HCT116 (cell line): Measurements from ENCODE around the gene SLC9B2. TPM values are rescaled to one million over a fixed set of nuclear protein-coding genes. Genes with fewer than 3 reads are reported as not detected.

Experiments used
- ATAC-seq: fragments of 200-7000 bp; cut with Tn5 transposase; 2 replicates; pipeline ENCODE4 v1.9.1; 2020; ENCODE audit warnings: mild to moderate bottlenecking, moderate library complexity
- BruUV-seq: library from RNA; stranded (reverse); fragments of 400-500 nt; replicated peaks from 2 replicates; lab custom pipeline; 2021; lab: Mats Ljungman, UMichigan
- CTCF ChIA-PET: fragments of 300-600 bp; sonication (Branson Sonifier 250); formaldehyde crosslinking; loops from one replicate; lab custom pipeline; 2021; ENCODE audit warnings: antibody characterized with exemption; lab: Charles Lee
- POLR2A ChIA-PET: fragments of 300-600, 350-600 bp; sonication (Branson Sonifier 250); formaldehyde crosslinking; loops from one replicate; lab custom pipeline; 2021; ENCODE audit warnings: antibody characterized with exemption; lab: Charles Lee
- RAD21 ChIA-PET, 2 experiments: fragments of 300-600 bp; sonication (Branson Sonifier 250); formaldehyde crosslinking; loops; one replicate each; lab custom pipeline; 2023; ENCODE audit warnings: low total read pairs in 2 of 2; ENCODE audit not compliant: uncharacterized antibody in 2 of 2, unreplicated experiment in 2 of 2, low non-redundant PET in 1 of 2; lab: Charles Lee
- DNase-seq: peaks from one replicate; pipeline ENCODE4 v3.0.0-alpha.2; 2010; ENCODE audit warnings: low read depth, low spot score
- H2AFZ ChIP-seq: fragments of 200-600 bp; shearing (Covaris generic), sonication (generic); 2 replicates; pipeline ENCODE4 v1.6.1; 2017; ENCODE audit warnings: low read depth, mixed run types, mixed read lengths, antibody characterized with exemption, low read length; ENCODE audit not compliant: poor library complexity, severe bottlenecking
- H3K27ac ChIP-seq: 2 replicates; pipeline ENCODE4 v1.5.1; 2012; ENCODE audit warnings: low read depth, low read length
- H3K27me3 ChIP-seq: fragments of 200-600 bp; sonication (generic); 2 replicates; pipeline ENCODE4 v1.6.1; 2016; ENCODE audit warnings: mixed run types, low read length, mixed read lengths; ENCODE audit not compliant: insufficient read depth
- H3K36me3 ChIP-seq, 2 experiments: fragments of 200-500 bp in 1 of 2; fragments of 200-600 bp in 1 of 2; sonication (Bioruptor generic) in 1 of 2; sonication (generic) in 1 of 2; 2 replicates each; pipeline versions ENCODE4 v1.5.1 to v1.6.1; 2014 to 2016; ENCODE audit warnings: low read length in 2 of 2, inconsistent platforms in 1 of 2, mixed read lengths in 1 of 2, mixed run types in 1 of 2; ENCODE audit not compliant: insufficient read depth in 2 of 2, control insufficient read depth in 1 of 2
- H3K4me1 ChIP-seq, 2 experiments: fragments of 200-600 bp in 1 of 2; sonication (generic) in 1 of 2; 2 replicates each; pipeline versions ENCODE4 v1.5.1 to v1.6.1; 2012 to 2017; ENCODE audit warnings: low read length in 2 of 2, inconsistent platforms in 1 of 2, mild to moderate bottlenecking in 1 of 2, mixed read lengths in 1 of 2, mixed run types in 1 of 2, moderate library complexity in 1 of 2; ENCODE audit not compliant: insufficient read depth in 2 of 2, control insufficient read depth in 1 of 2
- H3K4me2 ChIP-seq: fragments of 200-600 bp; sonication (generic); 2 replicates; pipeline ENCODE4 v1.6.1; 2017; ENCODE audit warnings: mixed run types, low read length, mixed read lengths
- H3K4me3 ChIP-seq, 2 experiments: fragments of 200-600 bp in 1 of 2; sonication (generic) in 1 of 2; replicated peaks in 1 of 2; 2 replicates each; pipeline ENCODE4 v1.5.1; 2011 to 2016; ENCODE audit warnings: low read length in 2 of 2, control low read depth in 1 of 2, low read depth in 1 of 2, mild to moderate bottlenecking in 1 of 2, mixed read lengths in 1 of 2, mixed run types in 1 of 2
- H3K79me2 ChIP-seq: fragments of 200-600 bp; sonication (generic); 2 replicates; pipeline ENCODE4 v1.6.1; 2017; ENCODE audit warnings: mild to moderate bottlenecking, mixed run types, low read length, moderate library complexity, mixed read lengths; ENCODE audit not compliant: insufficient read depth
- H3K9ac ChIP-seq: fragments of 200-600 bp; sonication (generic); 2 replicates; pipeline ENCODE4 v1.6.1; 2016; ENCODE audit warnings: low read length, mixed read lengths
- H3K9me2 ChIP-seq: fragments of 200-600 bp; sonication (generic), shearing (Covaris generic); 2 replicates; pipeline ENCODE4 v1.6.1; 2017; ENCODE audit warnings: mixed run types, mild to moderate bottlenecking, moderate library complexity; ENCODE audit not compliant: insufficient read depth
- H3K9me3 ChIP-seq, 2 experiments: fragments of 200-500 bp in 1 of 2; fragments of 200-600 bp in 1 of 2; sonication (Bioruptor generic) in 1 of 2; sonication (generic) in 1 of 2; 2 replicates each; pipeline ENCODE4 v1.6.1; 2014 to 2017; ENCODE audit warnings: low read length in 2 of 2, mixed read lengths in 2 of 2, inconsistent platforms in 1 of 2, low read depth in 1 of 2, mild to moderate bottlenecking in 1 of 2, mixed run types in 1 of 2, moderate library complexity in 1 of 2; ENCODE audit not compliant: control insufficient read depth in 1 of 2, insufficient read depth in 1 of 2
- H4K20me1 ChIP-seq: fragments of 200-600 bp; sonication (generic), shearing (Covaris generic); 2 replicates; pipeline ENCODE4 v1.6.1; 2017; ENCODE audit warnings: mixed run types, mild to moderate bottlenecking, moderate library complexity; ENCODE audit not compliant: insufficient read depth
- CBX3 ChIP-seq: IDR thresholded peaks from 2 replicates; pipeline ENCODE4 v1.6.1; 2012; ENCODE audit warnings: low read depth
- CTCF ChIP-seq, 3 experiments: fragments of 200-600 bp in 1 of 3; sonication (generic) in 1 of 3; IDR thresholded peaks in 2 of 3; conservative IDR thresholded peaks in 1 of 3; 2 replicates each; pipeline ENCODE4 v1.5.1; 2012 to 2017; ENCODE audit warnings: low read depth in 2 of 3, low read length in 2 of 3, antibody characterized with exemption in 1 of 3, borderline replicate concordance in 1 of 3, control low read depth in 1 of 3, mild to moderate bottlenecking in 1 of 3, mixed read lengths in 1 of 3, mixed run types in 1 of 3, moderate library complexity in 1 of 3; ENCODE audit not compliant: insufficient read depth in 1 of 3
- EGR1 ChIP-seq: IDR thresholded peaks from 2 replicates; pipeline ENCODE4 v1.6.1; 2012; ENCODE audit warnings: low read depth
- ELF1 ChIP-seq: IDR thresholded peaks from 2 replicates; pipeline ENCODE4 v1.6.1; 2012; ENCODE audit warnings: low read depth, borderline replicate concordance
- EZH2 ChIP-seq: fragments of 200-600 bp; sonication (generic); IDR thresholded peaks from 2 replicates; pipeline ENCODE4 v1.6.1; 2017; ENCODE audit warnings: antibody characterized with exemption, mixed run types
- EZH2phosphoT487 ChIP-seq: fragments of 200-600 bp; IDR thresholded peaks from 2 replicates; pipeline ENCODE4 v1.6.1; 2018; ENCODE audit warnings: antibody characterized with exemption, borderline replicate concordance
- FOSL1 ChIP-seq: IDR thresholded peaks from 2 replicates; pipeline ENCODE4 v1.6.1; 2012; ENCODE audit warnings: low read depth
- POLR2A ChIP-seq: IDR thresholded peaks from 2 replicates; pipeline ENCODE4 v1.7.0; 2011; ENCODE audit warnings: borderline replicate concordance; ENCODE audit not compliant: insufficient read depth, insufficient read length; ENCODE audit errors: extremely low read depth
- POLR2AphosphoS5 ChIP-seq: IDR thresholded peaks from 2 replicates; pipeline ENCODE4 v1.6.1; 2011; ENCODE audit warnings: mild to moderate bottlenecking, low read depth, low read length, moderate library complexity
- REST ChIP-seq: IDR thresholded peaks from 2 replicates; pipeline ENCODE4 v1.6.1; 2012; ENCODE audit warnings: low read depth
- SIN3A ChIP-seq: IDR thresholded peaks from 2 replicates; pipeline ENCODE4 v1.6.1; 2012; ENCODE audit warnings: low read depth
- SP1 ChIP-seq: IDR thresholded peaks from 2 replicates; pipeline ENCODE4 v1.6.1; 2012; ENCODE audit warnings: low read depth
- SRF ChIP-seq: IDR thresholded peaks from 2 replicates; pipeline ENCODE4 v1.6.1; 2012; ENCODE audit warnings: low read depth
- TCF7L2 ChIP-seq: IDR thresholded peaks from 2 replicates; pipeline ENCODE4 v1.7.0; 2011; ENCODE audit warnings: borderline replicate concordance, inconsistent platforms; ENCODE audit not compliant: insufficient read depth, insufficient read length; ENCODE audit errors: extremely low read depth
- YY1 ChIP-seq: IDR thresholded peaks from 2 replicates; pipeline ENCODE4 v1.6.1; 2011; ENCODE audit warnings: low read length, low read depth, moderate library complexity, mild to moderate bottlenecking; ENCODE audit not compliant: insufficient replicate concordance; ENCODE audit errors: extremely low read depth
- ZBTB33 ChIP-seq: IDR thresholded peaks from 2 replicates; pipeline ENCODE4 v1.6.1; 2011; ENCODE audit warnings: mild to moderate bottlenecking, low read length, moderate library complexity; ENCODE audit not compliant: insufficient replicate concordance; ENCODE audit errors: extremely low read depth
- ZFX ChIP-seq: fragments of 450-650 bp; IDR thresholded peaks from 2 replicates; pipeline ENCODE4 v1.6.1; 2017
- ZNF274 ChIP-seq: fragments of 200-500 bp; sonication (Bioruptor generic); IDR thresholded peaks from 2 replicates; pipeline ENCODE4 v1.6.1; 2014; ENCODE audit warnings: mild to moderate bottlenecking, low read depth, low read length, inconsistent platforms
- intact Hi-C: fragments of 100-400 bp; cut with micrococcal nuclease; formaldehyde crosslinking; loops from 2 replicates; pipeline ENCODE4 v1.10.0; 2022
- total RNA-seq: library from RNA; stranded (reverse); gene quantifications from one replicate; pipeline ENCODE4 v1.2.1, GENCODE V29; 2021; ENCODE audit not compliant: unreplicated experiment

Gene SLC9B2
- total RNA-seq, 1 experiment from 2014 or later: 18.3 TPM

DNA sequence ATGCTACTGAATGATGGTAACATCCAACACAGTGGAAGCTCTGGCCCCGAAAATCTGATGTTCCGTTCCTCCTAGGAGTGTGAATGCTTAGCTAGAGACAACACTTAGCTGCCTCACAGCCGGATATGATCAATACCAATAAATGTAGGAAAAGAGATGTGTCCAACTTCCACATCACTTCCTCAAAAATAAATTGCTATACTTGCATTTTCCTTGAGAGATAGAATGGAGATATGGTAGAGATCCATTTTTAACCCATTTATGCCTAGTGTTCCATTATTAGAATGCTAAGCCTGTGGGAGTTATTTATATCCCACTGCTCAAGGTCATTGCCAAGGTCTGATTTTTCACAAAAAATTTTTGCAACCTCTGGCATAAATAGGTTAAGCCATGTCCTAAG, 51.6 kb downstream of the SLC9B2 start:
- BruUV-seq: no TSS peak
- CTCF ChIA-PET: no interaction called here
- TF ChIP-seq POLR2AphosphoS5: no peak
- no peak for TF ChIP-seq CBX3
- no peak for TF ChIP-seq ZBTB33
- TF ChIP-seq ELF1: no peak
- TF ChIP-seq EZH2phosphoT487: no peak
- TF ChIP-seq FOSL1: no peak
- TF ChIP-seq TCF7L2: no peak
- no peak for TF ChIP-seq SRF
- TF ChIP-seq CTCF (IDR thresholded peaks at IDR 0.05 in 2 of 3, conservative IDR thresholded peaks at IDR 0.05 in 1 of 3; ENCODE audit: borderline replicate concordance in 1 of 3, insufficient read depth in 1 of 3, low read depth in 2 of 3, low read length in 2 of 3): no peak
- no peak for TF ChIP-seq EZH2
- TF ChIP-seq REST: no peak
- TF ChIP-seq ZNF274: no peak
- no peak for TF ChIP-seq POLR2A
- no peak for TF ChIP-seq ZFX
- TF ChIP-seq SP1: no peak
- no peak for TF ChIP-seq EGR1
- no peak for TF ChIP-seq SIN3A
- no peak for TF ChIP-seq YY1

More for the DNA sequence above, 51.6 kb downstream of the SLC9B2 start:
- RAD21 ChIA-PET: no interaction called here
- DNase-seq (no peak), ATAC-seq (no peak)
- Histone ChIP-seq H3K9ac (no peak overlapping the region), H3K9me3 (no peaks in the 10 kb centered on the region), H3K4me1 (peaks cover 0 to 3% of the 10 kb centered on the region in 2 experiments; a peak in 1 of 4 replicates), H3K4me3 (no peak overlapping the region), H3K27me3 (no peaks in the 10 kb centered on the region), H3K79me2 (no peaks in the 10 kb centered on the region), H3K9me2 (no peaks in the 10 kb centered on the region), H3K36me3 (no peaks in the 10 kb centered on the region), H3K27ac (no peak overlapping the region), H4K20me1 (no peaks in the 10 kb centered on the region), H2AFZ (no peak overlapping the region), H3K4me2 (no peak overlapping the region)
- intact Hi-C loops: no loop called here
- POLR2A ChIA-PET: no interaction called here
